Vagina (tissue), 2 donors: Measurements from ENCODE around the gene SMCR8. TPM values are rescaled to one million over a fixed set of nuclear protein-coding genes. Genes with fewer than 3 reads are reported as not detected.
"Not testable (repeated sequence)": the region's sequence is repeated elsewhere in the genome, so short reads cannot be mapped to it uniquely, and the experiment has no call there.

ENCODE experiments used
- DNase-seq, 2 donors: peaks; one replicate each; pipeline ENCODE4 v3.0.0-alpha.2; 2017; ENCODE audit errors: extremely low spot score in 2 of 2
- H3K27ac ChIP-seq: fragments of 200-600 bp; sonication (generic); one replicate; pipeline ENCODE4 v1.5.1; 2019
- H3K27me3 ChIP-seq: fragments of 200-600 bp; sonication (generic); one replicate; pipeline ENCODE4 v1.5.1; 2019
- H3K36me3 ChIP-seq, 2 donors: fragments of 200-600 bp; sonication (generic); one replicate each; pipeline ENCODE4 v1.5.1; 2017 to 2019
- H3K4me1 ChIP-seq: fragments of 200-600 bp; sonication (generic); one replicate; pipeline ENCODE4 v1.5.1; 2019
- H3K4me3 ChIP-seq, 2 donors: fragments of 200-600 bp; sonication (generic); 1 replicate in 1 of 2; 2 replicates in 1 of 2; pipeline ENCODE4 v1.5.1; 2016 to 2019
- H3K9me3 ChIP-seq: fragments of 200-600 bp; sonication (generic); one replicate; pipeline ENCODE4 v1.5.1; 2019
- CTCF ChIP-seq, 3 experiments: fragments of 450-650 bp in 2 of 3; fragments of 200-600 bp in 1 of 3; sonication (generic) in 1 of 3; IDR thresholded peaks; one replicate each; pipeline ENCODE4 v1.5.1; 2017 to 2019; ENCODE audit warnings: antibody characterized with exemption in 3 of 3, mild to moderate bottlenecking in 2 of 3, moderate library complexity in 2 of 3
- POLR2A ChIP-seq, 2 donors: fragments of 450-650 bp; IDR thresholded peaks; one replicate each; pipeline ENCODE4 v1.6.1; 2017; ENCODE audit warnings: antibody characterized with exemption in 2 of 2, mild to moderate bottlenecking in 2 of 2, moderate library complexity in 2 of 2
- POLR2AphosphoS5 ChIP-seq, 2 donors: sonication (generic); formaldehyde crosslinking; IDR thresholded peaks; one replicate each; pipeline ENCODE4 v1.9.0; 2017; ENCODE audit warnings: antibody characterized with exemption in 2 of 2, mild to moderate bottlenecking in 2 of 2, low read depth in 1 of 2; ENCODE audit not compliant: insufficient read depth in 1 of 2
- intact Hi-C: fragments of 100-400 bp; cut with DNase I; formaldehyde crosslinking; loops from one replicate; pipeline ENCODE4 v1.15.1; 2023
- total RNA-seq: library from RNA; depleted of rRNA; stranded (reverse); fragments of >200 nt; gene quantifications from one replicate; pipeline ENCODE4 v1.2.3, GENCODE V29; 2016

SMCR8 gene
- total RNA-seq, 1 donor from 2014 or later, result 11.0 TPM

- Histone ChIP-seq H3K4me1 (no peaks in the 10 kb centered on the region), H3K9me3 (no peaks in the 10 kb centered on the region), H3K36me3 (peaks cover 0 to 61% of the 10 kb centered on the region in 2 donors), H3K4me3 (no peak overlapping the region), H3K27ac (no peak overlapping the region), H3K27me3 (no peaks in the 10 kb centered on the region)
- no peak for DNase-seq
- TF ChIP-seq POLR2AphosphoS5 (IDR thresholded peaks at IDR 0.05; ENCODE audit: insufficient read depth in 1 of 2, low read depth in 1 of 2) (no peak), CTCF (IDR thresholded peaks at IDR 0.05) (no peak), POLR2A (IDR thresholded peaks at IDR 0.05) (no peak)
- intact Hi-C loops, result no loop called here
Measured at GRCh38 chr17:18327093-18327492, 12.0 kb downstream of the SMCR8 start.

- H3K27ac ChIP-seq, result no peak overlapping the region
- H3K9me3 ChIP-seq, result no peaks in the 10 kb centered on the region
- H3K36me3 ChIP-seq, result peaks cover 0 to 58% of the 10 kb centered on the region in 2 donors
- no peaks in the 10 kb centered on the region for H3K27me3 ChIP-seq
- no peak for DNase-seq
- no peaks in the 10 kb centered on the region for H3K4me1 ChIP-seq
- TF ChIP-seq POLR2AphosphoS5 (IDR thresholded peaks at IDR 0.05; ENCODE audit: insufficient read depth in 1 of 2, low read depth in 1 of 2) (no peak), CTCF (IDR thresholded peaks at IDR 0.05) (no peak), POLR2A (IDR thresholded peaks at IDR 0.05) (no peak)
- no peak overlapping the region for H3K4me3 ChIP-seq
- intact Hi-C loops, result no loop called here
Measured at GRCh38 chr17:18327556-18327955, 12.5 kb downstream of the SMCR8 start.

GRCh38 chr17:18328643-18329204 lies 13.6 kb downstream of the SMCR8 start:
- DNase-seq, result no peak
- Histone ChIP-seq H3K9me3 (no peaks in the 10 kb centered on the region), H3K36me3 (peaks cover 0 to 55% of the 10 kb centered on the region in 2 donors), H3K27me3 (no peaks in the 10 kb centered on the region), H3K4me3 (no peak overlapping the region), H3K4me1 (no peaks in the 10 kb centered on the region), H3K27ac (no peak overlapping the region)
- intact Hi-C loops, result no loop called here
- TF ChIP-seq POLR2AphosphoS5 (IDR thresholded peaks at IDR 0.05; ENCODE audit: insufficient read depth in 1 of 2, low read depth in 1 of 2), result no peak
- no peak for TF ChIP-seq POLR2A (IDR thresholded peaks at IDR 0.05)
- no peak for TF ChIP-seq CTCF (IDR thresholded peaks at IDR 0.05)

- H3K27ac ChIP-seq, result no peak overlapping the region
- no peaks in the 10 kb centered on the region for H3K4me1 ChIP-seq
- no peak overlapping the region for H3K4me3 ChIP-seq
- peaks cover 0 to 60% of the 10 kb centered on the region in 2 donors for H3K36me3 ChIP-seq
- no peak for DNase-seq
- TF ChIP-seq POLR2A (IDR thresholded peaks at IDR 0.05), result no peak
- TF ChIP-seq POLR2AphosphoS5 (IDR thresholded peaks at IDR 0.05; ENCODE audit: insufficient read depth in 1 of 2, low read depth in 1 of 2), result no peak
- no peak for TF ChIP-seq CTCF (IDR thresholded peaks at IDR 0.05)
- intact Hi-C loops, result no loop called here
- no peaks in the 10 kb centered on the region for H3K27me3 ChIP-seq
- H3K9me3 ChIP-seq, result no peaks in the 10 kb centered on the region
Measured at GRCh38 chr17:18331879-18332278, 16.8 kb downstream of the SMCR8 start.

GRCh38 chr17:18332909-18333489 lies 17.9 kb downstream of the SMCR8 start:
- Histone ChIP-seq H3K36me3 (peaks cover 0 to 61% of the 10 kb centered on the region in 2 donors), H3K27ac (no peak overlapping the region), H3K4me3 (no peak overlapping the region), H3K4me1 (no peaks in the 10 kb centered on the region), H3K27me3 (no peaks in the 10 kb centered on the region), H3K9me3 (no peaks in the 10 kb centered on the region)
- no peak for TF ChIP-seq CTCF (IDR thresholded peaks at IDR 0.05)
- TF ChIP-seq POLR2A (IDR thresholded peaks at IDR 0.05), result no peak
- no peak for TF ChIP-seq POLR2AphosphoS5 (IDR thresholded peaks at IDR 0.05; ENCODE audit: insufficient read depth in 1 of 2, low read depth in 1 of 2)
- DNase-seq, result no peak
- intact Hi-C loops, result no loop called here

GRCh38 chr17:18338158-18338557 lies 23.1 kb downstream of the SMCR8 start:
- H3K27me3 ChIP-seq, H3K9me3 ChIP-seq, H3K4me1 ChIP-seq, intact Hi-C loops, DNase-seq, H3K4me3 ChIP-seq, H3K27ac ChIP-seq: not testable (repeated sequence)
- H3K36me3 ChIP-seq, result peaks cover 0 to 39% of the 10 kb centered on the region in 2 donors
